HG02571 (cell line): Measurements from ENCODE around the gene PARG.
"Not testable (repeated sequence)": the region's sequence is repeated elsewhere in the genome, so short reads cannot be mapped to it uniquely, and the experiment has no call there.

ENCODE experiments used
- ATAC-seq: cut with Tn5 transposase; IDR thresholded peaks from one replicate; pipeline ENCODE4 v1.9.1; 2021; ENCODE audit warnings: mild to moderate bottlenecking, moderate library complexity; ENCODE audit not compliant: unreplicated experiment

The PARG gene

DNA sequence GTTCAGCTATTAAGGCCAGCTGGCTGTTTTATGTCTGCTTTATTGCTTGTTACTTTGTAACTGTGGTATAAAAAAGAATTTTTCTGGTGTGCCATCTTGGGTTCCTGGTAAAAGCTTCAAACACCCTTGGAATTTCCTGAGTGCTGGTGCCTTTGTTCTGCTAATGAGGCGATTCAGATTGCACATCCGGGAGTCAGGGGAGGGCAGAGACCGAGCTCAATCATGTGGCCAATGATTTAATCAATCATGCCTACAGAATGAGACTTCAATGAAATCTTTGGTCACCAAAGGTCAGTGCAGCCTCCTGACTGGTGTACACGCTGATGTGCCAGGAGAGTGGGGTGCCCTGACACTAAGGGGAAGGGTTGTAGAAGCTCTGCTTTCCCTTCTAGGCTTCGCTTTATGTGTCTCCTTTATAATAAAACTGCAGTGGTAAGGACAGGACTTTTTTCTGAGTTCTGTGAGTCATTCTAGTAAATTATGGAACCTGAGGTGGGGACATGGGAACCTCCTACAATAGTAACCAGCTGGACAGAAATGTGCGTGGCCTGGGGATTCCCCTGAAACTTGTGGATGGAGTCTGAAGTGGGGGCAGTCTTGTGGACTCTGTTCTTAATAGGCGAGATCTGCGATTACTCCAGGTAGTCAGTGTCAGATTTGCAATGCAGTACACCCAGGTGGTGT is 110.3 kb downstream of the PARG start:
- ATAC-seq = no peak

DNA sequence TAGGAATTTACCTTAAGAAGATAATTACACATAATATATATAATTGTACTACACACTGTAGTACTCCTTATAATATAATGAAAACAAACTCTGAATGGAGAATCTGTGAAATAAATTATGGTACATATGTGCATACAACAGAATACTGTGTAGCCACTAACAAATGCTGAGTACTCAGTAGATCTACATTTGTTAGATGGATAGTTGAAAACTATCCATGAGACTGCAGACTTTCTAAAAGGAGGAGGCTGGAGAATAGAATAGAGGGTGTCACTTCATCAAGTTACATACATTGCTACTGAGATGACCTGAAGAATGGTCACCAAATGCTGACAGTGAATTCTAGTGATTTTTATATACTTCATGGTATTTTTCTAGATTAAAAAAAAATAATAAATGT is 111.0 kb downstream of the PARG start:
- ATAC-seq = no peak

DNA sequence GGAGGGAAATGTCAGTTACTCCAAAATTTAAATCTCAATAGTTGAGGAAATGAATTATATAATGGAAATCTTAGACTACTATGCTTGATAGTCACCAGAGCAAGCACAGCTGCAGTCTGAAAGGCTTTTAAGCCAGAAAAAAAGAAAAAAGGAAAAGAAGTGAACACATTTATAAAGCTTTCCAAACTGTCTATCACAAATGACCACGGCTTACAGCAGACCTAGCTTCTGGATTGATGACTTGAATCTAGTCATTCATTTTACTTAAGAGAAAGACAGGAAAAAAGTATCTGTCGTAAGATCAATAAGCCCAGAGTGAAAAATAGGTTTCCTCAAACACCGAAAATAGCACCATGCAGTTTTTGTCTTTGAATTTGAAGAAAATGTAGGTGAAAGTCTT is 111.8 kb downstream of the PARG start:
- no peak for ATAC-seq

DNA sequence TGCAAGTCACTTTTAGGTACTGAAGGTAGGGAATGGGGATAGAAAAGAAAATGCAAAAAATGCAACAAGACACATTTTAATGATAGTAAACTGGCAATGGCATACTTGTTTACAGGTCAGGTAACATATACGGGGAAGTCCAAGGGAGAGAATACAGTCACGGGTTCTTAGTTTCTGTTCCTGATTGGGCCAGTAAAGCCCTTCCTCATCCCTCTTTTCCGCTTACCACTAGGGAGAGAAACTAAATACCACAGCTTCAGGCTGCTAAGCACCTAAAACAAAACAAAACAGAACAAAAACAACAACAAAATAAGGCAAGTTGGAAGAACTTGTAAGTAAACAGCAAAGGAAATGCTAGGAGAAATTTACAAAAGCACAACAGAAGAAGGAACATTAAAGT is 114.5 kb downstream of the PARG start:
- no peak for ATAC-seq

GRCh38 chr10:49819234-49819958 is 122.4 kb downstream of the PARG start:
- no peak for ATAC-seq

- no peak for ATAC-seq
Measured at GRCh38 chr10:49817845-49818244, 124.0 kb downstream of the PARG start.

- ATAC-seq = no peak
Measured at GRCh38 chr10:49803988-49804387, 137.8 kb downstream of the PARG start.

DNA sequence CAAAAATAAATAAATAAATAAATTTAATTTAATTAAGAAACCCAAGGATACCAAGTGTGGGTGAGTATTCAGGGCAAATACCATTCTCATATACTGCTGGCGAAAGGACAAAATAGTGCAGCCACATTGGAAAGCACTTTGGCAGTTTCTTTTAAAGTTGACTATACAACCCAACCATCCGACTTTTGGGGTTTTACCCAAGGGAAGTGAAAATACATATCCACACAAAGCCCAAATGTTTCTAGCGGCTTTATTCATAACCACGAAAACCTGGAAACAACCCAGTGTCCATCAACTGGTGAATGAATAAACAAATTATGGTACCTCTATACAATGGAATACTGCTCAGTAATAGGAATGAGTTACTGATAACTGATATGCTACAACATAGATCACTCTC is 143.6 kb downstream of the PARG start:
- no peak for ATAC-seq

DNA sequence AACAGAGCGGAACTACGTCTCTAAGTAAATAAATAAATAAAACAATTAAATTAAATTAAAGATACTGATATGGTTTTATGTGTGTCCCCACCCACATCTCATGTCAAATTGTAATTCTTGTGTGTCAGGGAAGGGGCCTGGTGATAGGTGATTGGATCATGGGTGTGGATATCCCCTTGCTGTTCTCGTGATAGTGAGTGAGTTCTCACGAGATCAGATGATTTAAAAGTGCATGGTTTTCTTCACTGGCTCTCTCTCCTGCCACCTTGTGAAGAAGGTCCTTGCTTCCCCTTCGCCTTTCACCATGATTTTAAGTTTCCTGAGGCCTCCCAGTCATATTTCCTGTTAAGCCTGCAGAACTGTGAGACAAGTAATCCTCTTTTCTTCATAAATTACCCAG is 150.7 kb downstream of the PARG start:
- ATAC-seq = no peak

- no peak for ATAC-seq
Measured at GRCh38 chr10:49784681-49785080, 157.1 kb downstream of the PARG start.

GRCh38 chr10:49783645-49784044 is 158.2 kb downstream of the PARG start:
- no peak for ATAC-seq

DNA sequence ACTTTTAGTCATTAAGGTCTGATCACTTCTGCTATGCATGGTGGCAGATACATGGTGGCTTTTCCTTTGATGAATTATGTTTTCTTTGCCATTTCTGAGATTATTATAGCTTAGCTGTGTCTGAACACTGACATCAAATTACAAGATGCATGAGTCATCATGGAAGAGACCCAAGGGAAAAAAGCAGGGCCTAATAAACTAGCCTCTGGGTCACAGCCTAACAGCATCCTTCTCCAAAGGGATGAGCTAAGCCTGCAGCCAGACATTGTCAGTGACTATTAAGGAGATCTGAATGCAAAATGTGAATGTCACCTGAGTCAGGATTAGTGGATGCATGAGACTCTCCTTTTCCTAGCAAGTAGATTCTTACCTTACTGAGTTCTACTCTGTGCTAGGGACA is 160.6 kb downstream of the PARG start:
- no peak for ATAC-seq

GRCh38 chr10:49778197-49778596 is 163.6 kb downstream of the PARG start:
- no peak for ATAC-seq

DNA sequence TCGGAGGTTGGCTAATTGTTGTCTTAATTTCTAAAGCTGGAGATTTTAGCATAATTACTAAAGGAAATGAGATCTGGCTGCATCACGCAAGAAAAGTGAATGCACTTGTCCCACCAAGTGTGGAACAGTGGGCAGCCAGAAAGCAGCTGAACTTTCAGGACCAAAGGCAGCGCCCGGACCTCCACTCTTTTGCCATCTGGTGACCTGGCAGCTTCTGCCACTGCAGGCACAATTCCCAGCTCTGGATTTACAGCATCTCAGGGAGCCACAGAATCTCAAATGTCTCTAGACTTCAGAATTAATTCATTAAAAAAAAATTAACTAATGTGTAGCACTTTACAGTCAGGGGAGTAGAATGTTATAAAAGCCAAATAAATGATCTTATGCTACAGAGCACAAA is 165.0 kb downstream of the PARG start:
- ATAC-seq = no peak

DNA sequence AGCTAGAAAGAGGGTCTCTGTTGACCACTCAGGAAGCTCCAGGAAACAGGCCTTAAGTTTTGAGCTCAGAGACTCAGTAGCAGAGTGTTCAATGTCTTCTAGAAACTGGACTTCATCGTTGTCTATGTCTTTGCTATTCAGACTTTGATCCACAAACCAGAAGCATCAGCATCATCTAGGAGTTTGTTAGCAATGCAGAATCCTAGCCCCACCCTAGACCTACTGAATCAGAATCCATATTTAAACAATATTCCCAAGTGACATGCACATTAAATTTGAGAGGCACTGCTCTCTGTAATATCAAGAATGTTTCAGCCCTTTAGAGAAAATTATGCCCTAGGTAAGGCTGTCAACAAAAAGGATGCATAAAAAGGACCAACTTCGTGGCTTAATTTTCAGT is 166.8 kb downstream of the PARG start:
- no peak for ATAC-seq

DNA sequence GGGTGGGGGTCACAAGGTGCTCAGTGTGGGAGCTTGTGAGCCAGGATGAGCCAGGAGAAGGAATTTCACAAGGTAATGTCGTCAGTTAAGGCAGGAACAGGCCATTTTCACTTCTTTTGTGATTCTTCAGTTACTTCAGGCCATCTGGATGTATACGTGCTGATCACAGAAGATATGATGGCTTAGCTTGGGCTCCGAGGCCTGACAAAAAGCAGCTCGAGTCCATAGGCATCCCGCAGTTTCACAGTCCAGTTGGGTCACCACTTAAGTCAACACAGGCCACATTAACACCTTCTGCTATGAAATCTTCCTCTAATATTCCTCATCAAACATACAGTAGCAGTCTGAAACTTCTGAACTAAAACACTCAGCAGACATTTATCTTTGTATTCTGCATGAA is 168.9 kb downstream of the PARG start:
- ATAC-seq = not testable (repeated sequence)

DNA sequence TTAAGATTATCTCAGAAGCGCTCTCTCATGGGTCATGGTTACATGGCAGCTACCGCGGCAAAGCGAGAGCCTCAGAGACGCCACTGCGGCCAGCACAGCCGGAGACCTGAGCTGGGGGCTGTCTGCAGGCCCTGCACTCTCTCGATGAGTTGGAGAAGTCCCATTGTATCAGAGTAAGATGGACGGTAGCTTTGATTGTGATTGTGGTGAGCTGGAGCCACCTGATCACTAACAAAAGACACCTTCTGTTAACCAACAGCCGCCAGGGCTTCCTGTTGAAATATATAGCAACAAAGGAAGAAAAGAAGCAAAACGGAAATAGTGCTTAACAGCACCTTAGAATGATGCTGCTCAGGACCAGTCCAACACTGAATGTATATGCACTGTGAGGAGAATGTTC is 170.8 kb downstream of the PARG start:
- ATAC-seq = not testable (repeated sequence)

DNA sequence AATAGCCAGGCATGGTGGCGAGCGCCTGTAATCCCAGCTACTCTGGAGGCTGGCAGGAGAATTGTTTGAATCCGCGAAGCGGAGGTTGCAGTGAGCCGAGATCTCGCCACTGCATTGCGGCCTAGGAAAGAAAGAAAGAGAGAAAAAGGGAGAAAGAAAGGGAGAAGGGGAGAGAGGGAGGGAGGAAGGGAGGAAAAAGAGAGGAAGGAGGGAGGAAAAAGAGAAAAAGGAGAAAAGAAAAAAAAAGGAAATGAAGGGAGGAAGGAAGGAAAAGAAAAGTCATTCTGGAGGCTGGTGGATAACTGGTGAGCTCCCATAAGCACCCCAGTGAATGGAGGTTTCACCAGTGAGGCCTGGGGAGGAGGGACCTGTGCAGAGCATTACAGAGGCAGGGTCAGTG is 172.1 kb downstream of the PARG start:
- ATAC-seq = no peak

DNA sequence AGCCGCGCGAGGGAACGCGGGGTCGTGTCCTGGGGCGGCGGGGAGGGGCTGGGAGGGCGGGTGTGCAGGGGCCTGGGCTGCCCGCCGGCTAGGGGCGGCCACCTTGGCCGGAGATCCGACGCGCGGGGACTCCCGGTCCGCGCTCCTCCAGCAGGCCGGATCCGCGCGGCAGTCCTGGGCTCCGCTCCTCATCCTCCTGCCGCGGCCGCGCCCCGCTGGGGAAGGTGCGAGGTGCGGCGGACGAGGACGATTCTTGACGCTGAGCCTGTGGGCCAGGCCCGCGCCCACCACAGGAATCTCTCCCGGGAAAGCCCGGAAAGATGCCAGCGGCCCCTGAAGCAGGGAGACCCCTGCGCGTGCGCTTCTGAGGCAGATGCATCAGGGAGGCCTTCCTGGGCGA is 173.1 kb downstream of the PARG start:
- ATAC-seq = no peak

DNA sequence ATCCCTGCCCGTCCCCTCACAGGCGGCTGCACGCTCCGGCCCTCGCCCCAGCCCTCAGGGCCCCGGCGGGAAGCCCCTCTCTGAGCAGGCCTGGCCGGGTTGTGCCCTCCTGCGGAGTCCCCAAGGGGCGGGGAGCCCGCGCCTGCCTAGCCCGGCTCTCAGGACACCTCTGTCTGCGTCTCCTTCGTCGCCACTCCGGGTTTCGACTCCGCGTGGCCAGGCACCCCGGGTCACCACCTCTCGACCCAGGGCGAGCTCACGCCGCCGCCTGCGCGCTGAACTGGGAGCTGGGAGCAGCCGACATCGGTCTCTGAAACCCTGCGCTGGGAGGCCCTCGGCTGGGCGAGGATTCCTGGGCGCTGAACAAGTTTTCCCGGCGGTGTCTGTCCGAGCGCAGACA is 173.5 kb downstream of the PARG start:
- no peak for ATAC-seq
